ENCODE measurements around the gene HNRNPCL4. TPM values are rescaled to one million over a fixed set of nuclear protein-coding genes. Genes with fewer than 3 reads are reported as not detected.

The HNRNPCL4 gene
- total RNA-seq, result not detected

GRCh38 chr1:13165531-13165930 lies at the start of gene HNRNPCL4:
Gene HNRNPCL4, minus strand, starts transcription at chr1:13165631. Its CDS starts 164 bp downstream, at chr1:13165467.

GRCh38 chr1:13201309-13201708 lies 35.9 kb upstream of the HNRNPCL4 start, which contains the start of gene PRAMEF13:
Gene PRAMEF13, minus strand, starts transcription at chr1:13201409. Its CDS starts 1,820 bp downstream, at chr1:13199589.

GRCh38 chr1:13171548-13171947 lies 6.1 kb upstream of the HNRNPCL4 start, which contains the start of gene PRAMEF9:
Gene PRAMEF9, plus strand, starts transcription at chr1:13171848. Its CDS starts 3,433 bp downstream, at chr1:13175281.

GRCh38 chr1:13155909-13156308 lies 9.5 kb downstream of the HNRNPCL4 start, which contains the start of gene PRAMEF26:
Gene PRAMEF26, minus strand, starts transcription at chr1:13156009. Its CDS starts 2,914 bp downstream, at chr1:13153095.

GRCh38 chr1:13116754-13117153 lies 48.7 kb downstream of the HNRNPCL4 start, which contains the start of gene HNRNPCL2:
Gene HNRNPCL2, minus strand, starts transcription at chr1:13116854. Its CDS starts 454 bp downstream, at chr1:13116400.

Other genes with a start within 250 kb of the HNRNPCL4 start
- not detected for gene PRAMEF7, start 249.0 kb downstream of the HNRNPCL4 start, total RNA-seq
- gene PRAMEF6, start 218.1 kb downstream of the HNRNPCL4 start, total RNA-seq, result not detected
- not detected for gene PRAMEF27, start 109.1 kb downstream of the HNRNPCL4 start, total RNA-seq
- not detected for gene HNRNPCL3, start 104.9 kb downstream of the HNRNPCL4 start, total RNA-seq
- gene PRAMEF25, start 94.9 kb downstream of the HNRNPCL4 start, total RNA-seq, result not detected
- gene HNRNPCL2, start 48.8 kb downstream of the HNRNPCL4 start, total RNA-seq, result not detected
- not detected for gene PRAMEF26, start 9.6 kb downstream of the HNRNPCL4 start, total RNA-seq
- gene PRAMEF9, start 6.2 kb upstream of the HNRNPCL4 start, total RNA-seq, result not detected
- gene PRAMEF13, start 35.8 kb upstream of the HNRNPCL4 start, total RNA-seq, result not detected
- gene PRAMEF18, start 60.5 kb upstream of the HNRNPCL4 start, total RNA-seq, result not detected
- gene PRAMEF5, start 88.6 kb upstream of the HNRNPCL4 start, total RNA-seq, result not detected
- not detected for gene PRAMEF8, start 119.5 kb upstream of the HNRNPCL4 start, total RNA-seq
- gene PRAMEF33, start 137.9 kb upstream of the HNRNPCL4 start, total RNA-seq, result not detected
- not detected for gene PRAMEF15, start 149.9 kb upstream of the HNRNPCL4 start, total RNA-seq
- gene PRAMEF14, start 181.5 kb upstream of the HNRNPCL4 start, total RNA-seq, result not detected
- not detected for gene PRAMEF19, start 206.3 kb upstream of the HNRNPCL4 start, total RNA-seq
- not detected for gene PRAMEF17, start 224.0 kb upstream of the HNRNPCL4 start, total RNA-seq
- not detected for gene PRAMEF20, start 244.8 kb upstream of the HNRNPCL4 start, total RNA-seq

All from parietal lobe (tissue), 1 donor.